HepG2 (cell line): ENCODE results near the gene PEPD. TPM values are rescaled to one million over a fixed set of nuclear protein-coding genes. Genes with fewer than 3 reads are reported as not detected.

Experiments
- ATAC-seq: fragments of 200-7000 bp; cut with Tn5 transposase; 3 replicates; pipeline ENCODE4 v1.9.1; 2020; ENCODE audit warnings: mild to moderate bottlenecking, moderate library complexity
- BruUV-seq: library from RNA; stranded (reverse); fragments of 400-500 nt; replicated peaks from 2 replicates; lab custom pipeline; 2021; lab: Mats Ljungman, UMichigan
- CTCF ChIA-PET: fragments of 300-600 bp; formaldehyde crosslinking; extraction: SDS; loops from one replicate; lab custom pipeline; 2021; ENCODE audit warnings: low total read pairs, inconsistent platforms, low intra/inter-chr PET ratio; lab: Yijun Ruan, JAX
- POLR2A ChIA-PET: fragments of 350-600 bp; sonication (Branson Sonifier 250); formaldehyde crosslinking; loops from one replicate; lab custom pipeline; 2020; ENCODE audit warnings: antibody characterized with exemption, inconsistent platforms; lab: Yijun Ruan, JAX
- DNase-seq: peaks from one replicate; pipeline ENCODE4 v3.0.0-alpha.2; 2015; ENCODE audit warnings: low spot score
- FAIRE-seq: peaks from 3 replicates; lab custom pipeline; 2011; peaks lifted over from hg19 to GRCh38; lab: Jason Lieb, UNC
- H2AFZ ChIP-seq: one replicate; pipeline ENCODE4 v1.6.1; 2011; ENCODE audit warnings: low read length, inconsistent platforms
- H3K27ac ChIP-seq: fragments of 300-600 bp; 3 replicates; pipeline ENCODE4 v1.8.0; 2011; ENCODE audit warnings: mixed run types, mild to moderate bottlenecking, mixed read lengths, low read length, inconsistent platforms; ENCODE audit not compliant: insufficient read depth; ENCODE audit errors: extremely low read length
- H3K27me3 ChIP-seq, 2 experiments: fragments of 200-600 bp in 1 of 2; 2 replicates in 1 of 2; 3 replicates in 1 of 2; pipeline versions ENCODE4 v1.6.0 to v1.8.0; 2011; ENCODE audit warnings: low read length in 2 of 2, mild to moderate bottlenecking in 2 of 2, moderate library complexity in 2 of 2, inconsistent platforms in 1 of 2; ENCODE audit not compliant: insufficient read depth in 2 of 2, control insufficient read depth in 1 of 2
- H3K36me3 ChIP-seq, 2 experiments: fragments of 200-600 bp in 1 of 2; replicated peaks in 1 of 2; 2 replicates in 1 of 2; 3 replicates in 1 of 2; pipeline versions ENCODE4 v1.5.1 to v1.8.0; 2011; ENCODE audit warnings: low read length in 2 of 2, inconsistent platforms in 1 of 2; ENCODE audit not compliant: insufficient read depth in 2 of 2, control insufficient read depth in 1 of 2
- H3K4me1 ChIP-seq: 2 replicates; pipeline ENCODE4 v1.5.1; 2012; ENCODE audit warnings: low read length, inconsistent platforms; ENCODE audit not compliant: insufficient read depth
- H3K4me2 ChIP-seq: 2 replicates; pipeline ENCODE4 v1.6.0; 2011; ENCODE audit warnings: low read depth, low read length, inconsistent platforms
- H3K4me3 ChIP-seq, 3 experiments: fragments of 200-600 bp in 1 of 3; sonication (generic), shearing (Covaris generic) in 1 of 3; replicated peaks in 1 of 3; 2 replicates each; pipeline ENCODE4 v1.5.1; 2011 to 2016; ENCODE audit warnings: low read length in 3 of 3, inconsistent platforms in 2 of 3, low read depth in 2 of 3, mild to moderate bottlenecking in 2 of 3, control low read depth in 1 of 3, mixed read lengths in 1 of 3; ENCODE audit not compliant: insufficient read depth in 1 of 3
- H3K79me2 ChIP-seq: one replicate; pipeline ENCODE4 v1.6.1; 2011; ENCODE audit warnings: low read length, inconsistent platforms; ENCODE audit not compliant: insufficient read depth
- H3K9ac ChIP-seq: 2 replicates; pipeline ENCODE4 v1.6.0; 2011; ENCODE audit warnings: mild to moderate bottlenecking, low read depth, low read length, inconsistent platforms; ENCODE audit not compliant: insufficient read depth
- H3K9me3 ChIP-seq: 2 replicates; pipeline ENCODE4 v1.5.1; 2012; ENCODE audit warnings: mild to moderate bottlenecking, low read length
- H4K20me1 ChIP-seq: 2 replicates; pipeline ENCODE4 v1.6.0; 2011; ENCODE audit warnings: inconsistent platforms, mild to moderate bottlenecking, low read length, moderate library complexity; ENCODE audit not compliant: insufficient read depth
- ARNT ChIP-seq: fragments of 450-650 bp; IDR thresholded peaks from 2 replicates; pipeline ENCODE4 v1.6.1; 2017
- ETV6 ChIP-seq: sonication (generic); formaldehyde crosslinking; conservative IDR thresholded peaks from 2 replicates; pipeline ENCODE4 v1.4.0; 2020; ENCODE audit warnings: missing genetic modification reagents
- TCF7L2 ChIP-seq: IDR thresholded peaks from 2 replicates; pipeline ENCODE4 v1.6.1; 2011; ENCODE audit warnings: mild to moderate bottlenecking, low read depth, low read length, moderate library complexity
- ZNF552 ChIP-seq: sonication (generic); formaldehyde crosslinking; IDR thresholded peaks from 2 replicates; pipeline ENCODE4 v1.9.0; 2022; ENCODE audit warnings: missing genetic modification reagents, mild to moderate bottlenecking, borderline replicate concordance
- ZSCAN31 ChIP-seq: sonication (generic); formaldehyde crosslinking; IDR thresholded peaks from 2 replicates; pipeline ENCODE4 v1.5.0; 2020; ENCODE audit warnings: low read depth, mild to moderate bottlenecking, missing genetic modification reagents
- WGBS: methylation state at CpG from one replicate; pipeline ENCODE4 v1.1.6; 2017; ENCODE audit warnings: low lambda C conversion rate; 5-methylcytosine and 5-hydroxymethylcytosine counted together
- in situ Hi-C: cut with HindIII; loops from 2 replicates; pipeline ENCODE4 v1.10.0; 2017; ENCODE audit warnings: low pct_unique_long_range_greater_than_20kb; ENCODE audit not compliant: extremely low pct_ligation_motif_present
- intact Hi-C: fragments of 100-400 bp; cut with micrococcal nuclease; formaldehyde crosslinking; loops from one replicate; pipeline ENCODE4 v1.10.0; 2022; ENCODE audit not compliant: unreplicated experiment
- polyA plus RNA-seq, 8 experiments: library from polyadenylated mRNA; depleted of rRNA in 3 of 8; stranded (reverse) in 7 of 8; unstranded in 1 of 8; fragments of >200 nt; fragmentation: Illumina TruSeq in 4 of 8; extraction: Trizol in 4 of 8; gene quantifications; 2 replicates each; pipeline versions ENCODE4 v1.2.1 to v1.2.3, GENCODE V29; 2011 to 2016; ENCODE audit warnings: low read depth in 4 of 8, missing spikeins in 1 of 8, mixed read lengths in 1 of 8; ENCODE audit not compliant: insufficient read depth in 1 of 8
- total RNA-seq, 5 experiments: library from RNA; depleted of rRNA; stranded (reverse); fragments of >200 nt; fragmentation: Illumina TruSeq; extraction: Trizol; gene quantifications; 2 replicates each; pipeline ENCODE4 v1.2.3, GENCODE V29; 2016; ENCODE audit warnings: low read depth in 1 of 5
- TF ChIP-seq, protein P1 (sequence below): sonication (generic); formaldehyde crosslinking; IDR thresholded peaks from 2 replicates; pipeline ENCODE4 v1.4.0; 2020; ENCODE audit warnings: missing genetic modification reagents, mild to moderate bottlenecking, borderline replicate concordance
- TF ChIP-seq, protein P2 (sequence below), 2 experiments: IDR thresholded peaks; 2 replicates each; pipeline ENCODE4 v1.6.1; 2011 to 2012; ENCODE audit warnings: low read length in 2 of 2, borderline replicate concordance in 1 of 2, low read depth in 1 of 2, mild to moderate bottlenecking in 1 of 2, moderate library complexity in 1 of 2
- TF ChIP-seq, protein P3 (sequence below): sonication (generic); formaldehyde crosslinking; IDR thresholded peaks from 2 replicates; pipeline ENCODE4 v1.8.1; 2023; ENCODE audit warnings: mild to moderate bottlenecking, missing genetic modification reagents, borderline replicate concordance

PEPD gene
- total and polyA plus RNA-seq, 2 of the 13 experiments (the other 11 are each of a cell fraction or from before 2014, with no cell fraction given), result 60.7 to 75.1 TPM

DNA sequence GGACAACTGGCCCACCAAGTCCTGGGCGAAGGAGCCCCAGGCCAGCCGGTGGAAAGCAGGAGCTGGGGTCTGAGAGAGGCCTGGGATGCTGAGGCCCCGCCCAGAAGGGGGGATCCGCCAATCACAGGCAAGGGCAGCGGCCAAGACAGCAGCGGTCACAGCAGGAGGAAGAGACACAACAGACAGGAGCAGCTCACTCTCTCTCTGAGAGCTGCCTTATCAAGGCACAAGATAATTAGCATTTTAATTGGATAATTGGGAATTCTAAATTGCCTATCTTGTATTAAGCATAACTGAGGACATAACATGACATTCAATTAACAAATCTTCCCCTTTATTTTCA, 101.8 kb downstream of the PEPD start:
- in situ Hi-C loops (no loop called here), intact Hi-C loops (no loop called here)
- Histone ChIP-seq H3K27ac (no peak overlapping the region), H3K4me1 (peaks cover 16% of the 10 kb centered on the region), H3K79me2 (no peaks in the 10 kb centered on the region), H2AFZ (no peak overlapping the region), H3K4me3 (no peak overlapping the region), H3K27me3 (no peaks in the 10 kb centered on the region), H3K4me2 (no peak overlapping the region), H3K9ac (no peak overlapping the region), H3K36me3 (no peaks in the 10 kb centered on the region), H3K9me3 (no peaks in the 10 kb centered on the region), H4K20me1 (no peaks in the 10 kb centered on the region)
- CTCF ChIA-PET, result no interaction called here
- FAIRE-seq (no peak), ATAC-seq (no peak), DNase-seq (no peak)
- WGBS, result 80% methylated on average over 6 of the region's 6 CpGs
- TF ChIP-seq, protein P1, sequence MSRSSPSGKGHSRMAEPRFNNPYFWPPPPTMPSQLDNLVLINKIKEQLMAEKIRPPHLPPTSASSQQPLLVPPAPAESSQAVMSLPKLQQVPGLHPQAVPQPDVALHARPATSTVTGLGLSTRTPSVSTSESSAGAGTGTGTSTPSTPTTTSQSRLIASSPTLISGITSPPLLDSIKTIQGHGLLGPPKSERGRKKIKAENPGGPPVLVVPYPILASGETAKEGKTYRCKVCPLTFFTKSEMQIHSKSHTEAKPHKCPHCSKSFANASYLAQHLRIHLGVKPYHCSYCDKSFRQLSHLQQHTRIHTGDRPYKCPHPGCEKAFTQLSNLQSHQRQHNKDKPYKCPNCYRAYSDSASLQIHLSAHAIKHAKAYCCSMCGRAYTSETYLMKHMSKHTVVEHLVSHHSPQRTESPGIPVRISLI (CRISPR knock-in tag), result no peak
- no peak for TF ChIP-seq ZNF552
- TF ChIP-seq TCF7L2, result no peak
- TF ChIP-seq ARNT, result no peak
- TF ChIP-seq, protein P2, sequence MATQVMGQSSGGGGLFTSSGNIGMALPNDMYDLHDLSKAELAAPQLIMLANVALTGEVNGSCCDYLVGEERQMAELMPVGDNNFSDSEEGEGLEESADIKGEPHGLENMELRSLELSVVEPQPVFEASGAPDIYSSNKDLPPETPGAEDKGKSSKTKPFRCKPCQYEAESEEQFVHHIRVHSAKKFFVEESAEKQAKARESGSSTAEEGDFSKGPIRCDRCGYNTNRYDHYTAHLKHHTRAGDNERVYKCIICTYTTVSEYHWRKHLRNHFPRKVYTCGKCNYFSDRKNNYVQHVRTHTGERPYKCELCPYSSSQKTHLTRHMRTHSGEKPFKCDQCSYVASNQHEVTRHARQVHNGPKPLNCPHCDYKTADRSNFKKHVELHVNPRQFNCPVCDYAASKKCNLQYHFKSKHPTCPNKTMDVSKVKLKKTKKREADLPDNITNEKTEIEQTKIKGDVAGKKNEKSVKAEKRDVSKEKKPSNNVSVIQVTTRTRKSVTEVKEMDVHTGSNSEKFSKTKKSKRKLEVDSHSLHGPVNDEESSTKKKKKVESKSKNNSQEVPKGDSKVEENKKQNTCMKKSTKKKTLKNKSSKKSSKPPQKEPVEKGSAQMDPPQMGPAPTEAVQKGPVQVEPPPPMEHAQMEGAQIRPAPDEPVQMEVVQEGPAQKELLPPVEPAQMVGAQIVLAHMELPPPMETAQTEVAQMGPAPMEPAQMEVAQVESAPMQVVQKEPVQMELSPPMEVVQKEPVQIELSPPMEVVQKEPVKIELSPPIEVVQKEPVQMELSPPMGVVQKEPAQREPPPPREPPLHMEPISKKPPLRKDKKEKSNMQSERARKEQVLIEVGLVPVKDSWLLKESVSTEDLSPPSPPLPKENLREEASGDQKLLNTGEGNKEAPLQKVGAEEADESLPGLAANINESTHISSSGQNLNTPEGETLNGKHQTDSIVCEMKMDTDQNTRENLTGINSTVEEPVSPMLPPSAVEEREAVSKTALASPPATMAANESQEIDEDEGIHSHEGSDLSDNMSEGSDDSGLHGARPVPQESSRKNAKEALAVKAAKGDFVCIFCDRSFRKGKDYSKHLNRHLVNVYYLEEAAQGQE (IDR thresholded peaks at IDR 0.05; ENCODE audit: borderline replicate concordance in 1 of 2, low read depth in 1 of 2, low read length in 2 of 2), result no peak
- TF ChIP-seq ETV6 (CRISPR knock-in tag), result no peak
- TF ChIP-seq, protein P3, sequence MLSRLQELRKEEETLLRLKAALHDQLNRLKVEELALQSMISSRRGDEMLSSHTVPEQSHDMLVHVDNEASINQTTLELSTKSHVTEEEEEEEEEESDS, result no peak
- no peak for TF ChIP-seq ZSCAN31 (CRISPR knock-in tag)
- POLR2A ChIA-PET, result no interaction called here
- no TSS peak for BruUV-seq
